Measurements from ENCODE around the gene DUX4.
"Not testable (repeated sequence)": the region's sequence is repeated elsewhere in the genome, so short reads cannot be mapped to it uniquely, and the experiment has no call there.

The DUX4 gene

GRCh38 chr4:190173428-190173827, at the start of gene DUX4:
Gene DUX4 (plus strand): TSS chr4:190173774. CDS start chr4:190173774, 0 bp downstream.
- not testable (repeated sequence) for DNase-seq

GRCh38 chr4:190175436-190175835, 1.9 kb downstream of the DUX4 start:
- not testable (repeated sequence) for DNase-seq

- DNase-seq: not testable (repeated sequence)
Observed at GRCh38 chr4:190177727-190178605, 4.4 kb downstream of the DUX4 start.

- not testable (repeated sequence) for DNase-seq
Observed at GRCh38 chr4:190178606-190178990, 5.0 kb downstream of the DUX4 start.

- DNase-seq: not testable (repeated sequence)
Observed at GRCh38 chr4:190179030-190179739, 5.6 kb downstream of the DUX4 start.

- DNase-seq: not testable (repeated sequence)
Observed at GRCh38 chr4:190179740-190180094, 6.1 kb downstream of the DUX4 start.

- DNase-seq: not testable (repeated sequence)
Observed at GRCh38 chr4:190180947-190181346, 7.4 kb downstream of the DUX4 start.

GRCh38 chr4:190181481-190182100, 8.0 kb downstream of the DUX4 start:
- not testable (repeated sequence) for DNase-seq

GRCh38 chr4:190203510-190203909, 29.9 kb downstream of the DUX4 start:
- DNase-seq: not testable (repeated sequence)

Data from femur (tissue), 1 donor.